Ureter (tissue), 1 donor: Measurements from ENCODE around the gene POLR3A. TPM values are rescaled to one million over a fixed set of nuclear protein-coding genes. Genes with fewer than 3 reads are reported as not detected.

Experiments used
- DNase-seq: peaks from one replicate; pipeline ENCODE4 v3.0.0-alpha.2; 2020; ENCODE audit warnings: low spot score
- total RNA-seq: library from RNA; stranded (reverse); gene quantifications from one replicate; pipeline ENCODE4 v1.2.4, GENCODE V29; 2023
- donor health status: DM: yes; HTN: yes; CAD: no.

POLR3A gene
- total RNA-seq, 1 donor from 2014 or later = 20.6 TPM

DNA sequence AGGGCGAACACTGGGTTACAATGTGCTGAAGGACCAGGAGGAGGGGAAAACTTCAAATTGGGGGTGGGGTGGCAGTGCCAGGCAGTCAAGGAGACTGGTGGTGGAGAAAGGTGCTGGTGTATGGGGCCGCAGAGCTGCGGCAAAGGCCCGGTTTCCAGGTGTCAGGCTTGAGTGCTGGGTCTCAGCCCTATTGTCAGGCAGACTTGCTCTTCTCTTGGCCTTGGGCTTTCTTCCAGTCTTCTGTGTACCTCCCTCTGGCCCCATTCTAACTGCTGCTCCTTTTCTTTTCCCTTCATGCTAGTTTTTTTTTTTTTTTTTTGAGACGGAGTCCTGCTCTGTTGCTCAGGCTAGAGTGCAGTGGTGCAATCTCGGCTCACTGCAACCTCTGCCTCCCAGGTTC is 51.0 kb downstream of the POLR3A start:
- DNase-seq = no peak

DNA sequence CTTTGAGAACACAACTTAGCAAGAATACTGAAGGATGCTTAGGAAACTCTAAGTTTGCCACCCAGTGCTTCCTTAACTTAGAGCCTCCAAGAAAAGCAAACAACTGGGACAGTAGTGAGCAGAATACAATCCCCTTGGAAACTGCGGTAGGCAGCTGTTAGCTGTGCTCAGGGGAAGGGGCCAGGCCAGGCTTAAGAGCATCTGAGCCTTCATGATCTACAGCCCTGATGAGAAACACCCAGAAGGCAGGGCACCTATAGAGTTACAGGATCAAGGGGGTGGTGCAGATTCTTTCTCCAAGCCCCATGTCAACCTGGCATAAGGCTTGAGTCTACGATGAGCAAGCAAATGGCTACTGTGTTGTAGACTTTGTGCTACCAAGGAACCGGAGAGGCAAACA is 51.4 kb downstream of the POLR3A start:
- no peak for DNase-seq

DNA sequence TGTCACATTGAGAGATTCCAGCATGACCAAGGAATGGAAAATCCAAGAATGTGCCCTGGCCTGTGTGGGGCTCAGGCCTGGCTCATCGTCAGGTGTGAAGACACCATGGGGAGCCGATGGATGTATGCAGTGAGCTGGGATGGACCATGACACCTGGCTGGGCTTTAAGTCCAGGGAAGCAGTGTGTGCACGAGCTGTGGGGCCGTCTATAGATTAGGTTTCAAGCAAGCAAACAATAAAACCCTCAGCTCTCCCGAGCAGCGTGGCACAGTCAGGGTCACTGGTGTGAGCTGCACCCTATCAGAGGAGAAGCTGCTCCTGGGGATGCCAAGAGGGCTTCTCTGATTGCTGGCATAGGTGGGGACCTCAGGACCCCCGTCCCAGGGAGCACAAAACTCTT is 52.3 kb downstream of the POLR3A start:
- no peak for DNase-seq

DNA sequence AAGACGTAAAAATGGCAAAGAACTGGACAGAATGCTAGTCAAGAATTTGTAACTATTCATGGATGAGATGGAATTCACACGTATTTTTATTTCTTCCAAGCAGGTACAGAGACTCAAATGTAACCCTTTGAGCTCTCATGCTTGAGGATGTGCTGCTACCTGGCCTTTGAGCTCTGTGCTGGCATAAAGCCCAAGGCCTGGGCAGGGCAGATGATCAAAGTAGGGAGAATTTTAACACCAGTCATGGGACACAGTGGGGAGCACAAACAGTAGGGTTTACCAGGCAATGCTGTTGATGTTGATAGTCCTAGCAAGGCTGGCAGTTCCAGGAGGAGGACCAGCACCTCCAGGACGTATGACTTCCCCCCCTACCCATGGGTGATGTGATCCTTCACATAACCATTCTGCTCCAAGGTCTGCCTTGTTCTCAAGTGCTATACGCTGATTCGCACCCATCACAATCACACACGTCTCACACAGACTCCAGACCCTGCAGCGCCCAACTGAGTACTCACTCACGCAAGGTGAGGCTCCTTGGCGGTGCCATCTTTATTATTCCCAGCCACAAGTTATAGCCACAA is 54.1 kb downstream of the POLR3A start:
- no peak for DNase-seq

DNA sequence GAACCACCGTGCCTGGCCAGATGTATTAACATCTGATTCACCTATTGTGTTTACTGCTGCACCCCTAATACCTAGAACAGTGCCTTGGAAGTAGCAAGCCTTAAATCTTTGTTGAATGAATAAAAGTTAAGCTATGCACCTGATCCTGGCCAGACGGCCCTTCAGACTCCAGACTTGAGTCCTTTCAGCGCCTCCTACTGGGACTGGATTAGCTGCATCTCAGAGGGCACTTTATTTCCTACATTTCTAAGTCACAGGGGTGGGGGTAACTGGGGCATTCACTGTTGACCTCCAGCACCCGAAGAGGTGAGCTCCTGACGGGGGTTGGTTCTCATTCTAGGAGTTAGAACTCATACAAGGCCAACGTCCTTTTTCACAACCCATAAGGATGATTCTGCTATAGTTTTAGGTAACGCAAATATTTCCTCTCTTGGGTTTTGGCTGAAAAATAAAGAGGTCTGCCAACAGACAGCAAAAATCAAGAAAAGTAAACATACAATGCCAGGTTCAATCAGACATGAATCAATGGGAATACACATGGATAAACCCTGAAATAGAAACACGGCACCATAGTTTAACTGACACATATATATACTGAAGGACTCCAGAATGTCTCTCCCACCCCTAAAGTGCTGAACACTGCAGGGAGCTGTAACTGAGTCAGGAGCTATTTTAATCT is 54.8 kb downstream of the POLR3A start:
- no peak for DNase-seq

DNA sequence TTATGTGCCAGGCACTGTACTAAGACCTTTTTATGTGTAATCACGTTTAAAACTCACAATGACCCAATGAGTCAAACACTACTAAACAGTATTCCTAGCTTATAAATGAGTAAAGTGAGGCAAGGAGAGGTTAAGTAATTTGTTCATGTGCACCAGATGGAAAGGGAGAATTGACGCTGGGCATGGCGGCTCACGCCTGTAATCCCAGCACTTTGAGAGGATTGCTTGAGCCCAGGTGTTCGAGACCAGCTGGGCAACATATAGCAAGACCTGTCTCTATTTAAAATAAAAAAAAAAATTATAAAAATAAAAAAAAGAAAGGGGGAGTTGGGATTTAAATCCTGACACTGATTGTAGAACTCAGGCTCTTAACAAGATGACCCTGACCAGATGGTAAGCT is 56.0 kb downstream of the POLR3A start:
- DNase-seq = no peak

DNA sequence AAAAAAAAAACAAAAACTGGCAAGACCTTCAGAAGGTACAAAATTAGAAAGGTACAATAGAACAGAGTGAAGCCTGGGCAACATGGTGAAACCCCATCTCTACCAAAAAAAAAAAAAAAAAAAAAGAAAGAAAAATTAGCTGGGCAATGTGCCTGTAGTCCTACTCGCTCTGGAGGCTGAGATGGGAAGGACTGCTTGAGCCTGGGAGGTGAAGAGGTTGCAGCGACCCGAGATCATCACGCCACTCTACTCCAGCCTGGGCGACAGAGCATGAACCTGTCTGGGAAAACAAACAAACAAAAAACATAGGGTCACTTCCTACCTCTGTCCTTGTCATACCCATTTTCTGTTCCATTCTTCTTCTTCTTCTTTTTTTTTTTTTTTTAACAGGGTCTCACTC is 57.2 kb downstream of the POLR3A start:
- DNase-seq = no peak

DNA sequence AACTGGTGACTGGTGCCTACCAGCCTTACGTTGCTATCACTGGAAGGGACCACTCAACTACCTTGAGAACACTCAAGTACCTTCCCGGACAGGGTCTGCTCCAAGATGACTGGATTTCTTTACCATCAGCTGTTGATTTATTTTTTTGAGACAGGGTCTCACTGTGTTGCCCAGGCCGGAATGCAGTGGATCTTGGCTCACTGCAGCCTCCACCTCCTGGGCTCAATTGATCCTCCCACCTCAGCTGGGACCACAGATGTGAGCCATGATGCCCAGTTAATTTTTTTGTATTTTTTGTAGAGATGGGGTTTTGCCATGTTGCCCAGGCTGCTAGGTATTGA is 57.5 kb downstream of the POLR3A start:
- DNase-seq = no peak

DNA sequence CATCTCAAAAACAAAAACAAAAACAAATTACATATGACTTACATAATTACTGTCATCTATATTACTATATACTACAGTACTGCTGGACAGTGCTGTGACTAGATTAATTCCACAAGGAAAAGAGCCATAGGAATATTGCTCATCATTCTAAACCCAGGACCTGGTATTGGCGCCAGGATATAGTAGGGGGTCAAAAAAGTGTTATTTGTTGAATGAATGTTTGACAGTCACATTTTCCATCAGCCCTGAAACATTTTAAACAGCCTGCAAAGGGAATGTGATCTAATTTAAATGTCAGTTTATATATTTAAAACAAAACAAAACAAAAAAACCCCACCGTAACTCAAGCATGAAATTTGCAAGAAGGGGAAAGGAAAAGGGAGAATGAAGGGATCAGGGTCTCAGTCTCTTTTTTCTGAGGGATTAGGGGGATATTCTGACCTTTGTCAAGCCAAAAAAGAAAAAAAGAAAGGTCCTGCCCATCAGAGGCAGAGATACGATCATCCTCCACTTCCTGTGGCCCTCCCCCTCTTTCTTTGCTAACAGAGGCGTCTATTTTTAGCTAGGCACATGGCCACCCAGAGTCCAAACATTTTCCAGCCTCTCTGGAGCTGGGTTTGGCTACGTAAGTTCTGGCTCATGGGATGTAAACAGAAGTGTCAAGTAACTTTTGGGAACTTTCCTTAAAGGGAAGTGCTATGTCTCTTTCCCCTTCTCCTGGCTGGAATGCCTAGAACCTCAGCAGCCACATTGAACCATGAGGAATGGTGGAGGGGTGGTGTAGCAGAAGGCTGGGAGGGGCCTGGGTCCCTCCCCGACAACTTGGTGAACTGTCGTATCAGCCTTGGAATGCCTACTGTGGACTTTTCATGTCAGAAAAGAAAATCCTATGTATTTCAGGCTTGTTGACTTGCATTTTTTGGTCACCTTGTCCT is 58.2 kb downstream of the POLR3A start:
- DNase-seq = peak; percentile 86

DNA sequence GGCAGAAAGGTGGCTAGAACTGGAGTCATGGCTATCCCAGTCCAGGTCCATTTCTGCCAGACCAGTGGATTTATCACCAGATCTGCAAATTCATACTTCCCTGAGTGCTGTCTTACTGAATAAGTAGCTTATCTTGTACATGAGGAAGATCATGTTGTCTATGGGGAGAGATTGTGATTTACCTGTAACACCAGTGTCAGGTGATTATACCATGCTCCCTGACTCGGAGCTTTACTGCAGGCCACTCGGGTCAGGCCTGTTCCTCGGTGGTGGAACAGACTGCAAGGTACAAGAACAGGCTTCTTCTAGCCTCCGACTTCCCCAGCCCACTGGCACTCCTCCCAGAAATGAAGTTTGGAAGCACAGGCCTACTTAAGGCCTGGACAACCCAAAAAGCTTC is 60.2 kb downstream of the POLR3A start:
- peak; percentile 56 for DNase-seq

DNA sequence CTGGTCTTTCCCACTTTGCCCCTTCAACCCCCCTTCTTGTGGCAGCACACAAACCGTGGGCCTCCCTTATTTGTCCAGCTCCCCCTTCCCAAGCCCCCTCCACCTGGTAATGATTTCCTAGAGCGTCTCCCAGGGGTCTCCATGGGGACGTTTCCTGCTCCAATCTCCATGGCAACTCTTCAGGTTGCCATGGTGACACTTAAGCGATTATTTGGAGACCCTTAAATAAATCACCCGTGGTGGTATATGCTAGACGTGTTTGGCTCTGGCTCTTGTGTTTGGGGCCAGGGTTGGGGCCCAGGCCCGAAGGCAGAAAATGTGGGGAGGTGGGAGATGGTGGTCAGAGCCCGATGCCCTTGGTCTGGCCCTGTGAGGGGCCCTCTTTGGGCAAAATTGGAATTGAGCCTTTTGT is 61.7 kb downstream of the POLR3A start:
- no peak for DNase-seq

DNA sequence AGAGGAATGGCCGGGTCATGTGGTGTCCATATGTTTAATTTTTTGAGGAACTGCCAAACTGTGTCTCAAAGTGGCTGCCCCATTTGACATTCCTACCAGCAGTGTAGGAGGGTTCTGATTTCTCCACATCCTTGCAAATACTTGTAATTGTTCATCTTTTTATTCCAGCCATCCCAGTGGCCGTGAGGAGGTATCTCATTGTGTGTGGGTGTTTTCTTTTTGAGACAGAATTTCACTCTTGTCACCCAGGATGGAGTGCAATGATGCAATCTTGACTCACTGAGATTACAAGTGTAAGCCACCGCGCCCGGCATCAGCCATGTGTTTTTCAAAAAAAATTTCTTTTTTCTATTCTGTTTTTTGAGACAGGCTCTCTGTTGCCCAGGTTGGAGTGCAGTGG is 64.0 kb downstream of the POLR3A start:
- no peak for DNase-seq

DNA sequence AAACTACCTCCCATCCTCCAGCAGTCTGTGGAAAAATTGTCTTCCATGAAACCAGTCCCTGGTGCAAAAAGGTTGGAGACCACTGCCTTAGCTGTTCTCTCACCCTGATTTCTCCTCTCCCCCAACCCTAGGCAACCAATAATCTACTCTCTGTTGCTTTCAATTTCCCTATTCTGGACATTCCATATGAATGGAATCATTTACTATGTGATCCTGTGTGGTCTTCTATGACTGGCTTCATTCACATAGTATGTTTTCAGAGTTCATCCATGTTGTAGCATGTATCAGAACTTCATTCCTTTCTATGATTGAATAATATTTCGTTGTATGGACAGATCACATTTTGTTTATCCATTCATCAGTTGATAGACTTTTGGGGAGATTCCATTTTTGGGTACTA is 64.5 kb downstream of the POLR3A start:
- no peak for DNase-seq

DNA sequence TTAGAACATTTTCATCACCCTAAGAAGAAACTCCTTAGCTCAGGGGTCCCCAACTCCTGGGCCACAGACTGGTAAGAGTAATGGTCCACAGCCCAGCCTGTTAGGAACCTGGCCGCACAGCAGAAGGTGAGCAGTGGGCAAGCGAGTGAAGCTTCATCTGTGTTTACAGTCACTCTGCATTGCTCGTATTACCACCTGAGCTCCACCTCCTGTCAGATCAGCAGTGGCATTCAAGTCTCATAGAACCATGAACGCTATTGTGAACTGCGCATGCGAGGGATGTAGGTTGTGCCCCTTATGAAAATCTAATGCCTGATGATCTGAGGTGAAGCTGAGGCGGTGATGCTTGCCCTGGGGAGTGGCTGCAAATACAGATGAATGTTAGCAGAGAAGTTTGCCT is 65.4 kb downstream of the POLR3A start:
- no peak for DNase-seq

DNA sequence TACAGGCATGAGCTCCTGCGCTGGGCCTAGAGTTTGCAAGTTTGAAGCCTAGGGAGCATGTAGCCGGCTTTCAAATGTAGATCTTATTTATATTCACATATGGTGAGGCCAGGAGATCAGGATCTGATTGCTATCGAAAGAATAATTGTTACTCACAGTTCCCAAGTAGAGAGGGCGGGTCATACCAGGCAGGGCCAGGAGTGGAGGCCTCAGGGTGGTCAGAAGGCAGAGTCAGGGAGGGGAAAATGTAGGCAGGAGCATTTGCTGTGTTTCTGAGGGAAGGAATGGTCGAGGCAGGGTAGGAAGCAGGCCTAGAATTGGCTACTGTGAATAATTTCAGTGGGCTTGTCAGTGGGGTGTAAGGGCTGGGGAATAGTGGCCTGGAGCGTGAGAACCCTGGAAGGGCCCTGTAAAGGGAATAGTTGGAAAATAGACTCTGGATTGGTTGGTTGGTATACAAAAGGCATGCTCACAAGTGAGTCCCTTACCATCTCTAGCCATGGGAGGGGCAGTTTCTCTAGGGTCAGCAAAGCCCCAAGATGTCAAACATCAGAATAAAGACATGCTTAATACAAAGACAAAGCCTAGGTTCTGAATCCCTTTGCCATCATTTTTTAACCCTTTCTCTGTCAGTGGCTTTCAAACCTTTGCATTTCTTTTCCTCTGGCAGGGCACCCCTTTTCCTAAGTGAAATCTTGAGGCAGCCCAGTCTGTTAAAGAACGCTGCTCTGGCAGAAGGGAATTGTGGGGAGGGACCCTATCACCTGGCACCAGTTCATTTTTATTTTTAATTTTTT is 66.8 kb downstream of the POLR3A start:
- DNase-seq = no peak

DNA sequence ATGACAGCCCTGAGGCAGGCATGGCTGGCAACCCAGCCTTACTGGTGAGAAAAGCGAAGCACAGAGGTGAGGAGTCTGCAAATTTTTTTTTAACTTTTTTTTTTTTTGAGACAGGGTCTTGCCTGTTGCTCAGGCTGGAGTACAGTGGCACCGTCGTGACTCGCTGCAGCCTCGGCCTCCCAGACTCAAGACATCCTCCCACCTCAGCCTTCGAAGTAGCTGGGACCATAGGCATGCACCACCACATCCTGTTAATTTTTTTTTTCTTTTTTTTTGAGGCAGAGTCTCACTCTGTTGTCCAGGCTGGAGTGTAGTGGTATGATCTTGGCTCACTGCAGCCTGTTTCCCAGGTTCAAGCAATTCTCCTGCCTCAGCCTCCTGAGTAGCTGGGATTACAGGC is 67.6 kb downstream of the POLR3A start:
- no peak for DNase-seq

DNA sequence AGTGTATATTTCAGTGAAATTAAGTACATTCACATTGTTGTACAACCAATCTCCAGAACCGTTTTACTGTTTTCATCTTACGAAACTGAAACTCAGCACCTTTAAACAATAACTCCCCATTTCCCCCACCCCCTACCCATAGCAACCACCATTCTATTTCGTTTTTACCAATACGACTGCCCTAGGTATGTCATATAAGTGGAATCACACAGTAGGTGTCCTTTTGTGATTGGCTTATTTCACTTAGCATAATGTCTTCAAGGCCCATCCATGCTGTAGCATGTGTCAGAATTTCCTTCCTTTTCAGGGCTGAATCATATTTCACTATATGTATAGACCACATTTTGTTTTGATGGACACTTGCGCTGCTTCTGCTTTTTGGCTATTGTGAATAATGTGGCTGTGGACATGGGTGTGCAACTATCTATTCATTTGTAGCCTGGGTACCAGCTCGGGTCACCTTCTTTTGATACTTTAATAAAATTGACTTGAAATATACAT is 68.4 kb downstream of the POLR3A start:
- DNase-seq = no peak

DNA sequence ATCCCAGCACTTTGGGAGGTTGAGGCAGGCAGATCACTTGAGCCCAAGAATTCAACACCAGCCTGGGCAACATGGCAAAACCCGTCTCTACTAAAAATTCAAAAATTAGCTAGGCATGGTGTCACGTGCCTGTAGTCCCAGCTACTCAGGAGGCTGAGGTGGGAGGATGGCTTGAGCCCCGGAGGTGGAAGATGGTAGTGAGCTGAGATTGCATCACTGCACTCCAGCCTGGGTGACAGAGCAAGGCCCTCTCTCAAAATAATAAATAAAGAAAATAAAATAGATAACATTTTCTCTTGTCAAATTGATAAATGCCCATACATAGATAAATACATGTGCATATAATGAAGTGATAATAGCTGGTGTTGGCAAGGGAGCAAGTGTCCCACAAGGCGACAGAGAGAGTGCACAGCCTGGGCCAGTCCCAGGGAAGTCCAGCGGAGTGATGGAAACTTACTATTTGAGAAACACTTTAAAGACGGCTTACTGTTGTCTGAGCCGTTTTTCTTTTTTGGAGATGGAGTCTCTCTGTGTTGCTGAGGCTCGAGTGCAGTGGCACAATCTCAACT is 69.3 kb downstream of the POLR3A start:
- DNase-seq = no peak

DNA sequence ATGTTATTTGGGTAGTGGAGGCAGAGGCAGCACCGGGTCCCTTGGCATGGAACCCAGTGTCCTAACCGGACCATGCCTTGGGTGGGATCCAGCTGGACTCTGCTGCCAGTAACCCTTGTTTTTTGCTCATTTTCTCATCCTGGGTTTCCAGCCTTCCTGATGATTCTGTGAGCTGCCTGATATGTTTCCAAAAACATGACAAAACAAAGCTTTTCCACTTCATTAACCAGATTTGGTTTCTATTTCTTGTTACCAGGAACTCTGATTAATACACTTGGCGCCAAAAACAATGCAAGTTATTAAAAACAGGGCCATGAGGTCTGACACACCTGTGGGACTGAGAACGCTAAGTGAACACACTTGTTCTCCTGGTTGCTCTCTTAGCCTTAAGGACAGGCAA is 69.9 kb downstream of the POLR3A start:
- no peak for DNase-seq

DNA sequence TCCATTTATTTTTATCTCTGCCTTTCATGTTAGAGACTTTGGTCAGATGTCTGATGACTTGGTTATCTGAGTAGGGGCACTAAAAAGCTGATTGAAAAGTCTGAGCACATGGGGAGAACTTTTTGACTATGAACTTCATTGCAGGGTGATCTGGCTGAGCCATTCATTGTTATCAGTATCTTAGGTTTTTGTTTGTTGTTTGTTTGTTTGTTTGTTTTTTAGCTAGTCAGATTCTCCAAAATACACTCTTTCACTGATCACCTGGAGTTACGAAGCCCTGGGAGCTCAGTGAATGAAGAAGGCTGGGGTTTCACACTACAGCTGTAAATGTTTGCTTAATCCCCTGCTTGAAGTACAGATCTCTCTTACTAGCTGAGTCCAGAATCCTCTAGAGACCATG is 74.2 kb downstream of the POLR3A start:
- no peak for DNase-seq

DNA sequence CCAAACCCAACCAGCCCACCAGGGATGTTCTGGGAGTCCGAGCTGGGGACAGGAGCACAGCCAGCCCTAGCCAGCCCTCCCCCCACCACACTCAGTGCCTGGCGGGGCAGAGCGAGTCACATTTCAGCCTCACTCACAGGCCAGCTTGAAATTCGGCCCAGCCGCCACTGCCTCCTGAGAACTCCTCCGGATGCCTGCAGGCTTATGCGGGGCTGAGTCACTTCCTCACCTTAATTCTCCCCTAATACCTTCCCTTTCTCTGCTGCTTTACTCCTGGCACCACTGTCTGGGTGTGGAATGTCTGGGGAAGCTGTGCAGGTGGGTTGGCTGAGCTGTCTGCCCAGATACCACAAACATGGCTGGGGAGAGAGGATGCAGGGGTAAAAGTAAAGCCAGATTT is 80.1 kb downstream of the POLR3A start:
- DNase-seq = peak; percentile 51

DNA sequence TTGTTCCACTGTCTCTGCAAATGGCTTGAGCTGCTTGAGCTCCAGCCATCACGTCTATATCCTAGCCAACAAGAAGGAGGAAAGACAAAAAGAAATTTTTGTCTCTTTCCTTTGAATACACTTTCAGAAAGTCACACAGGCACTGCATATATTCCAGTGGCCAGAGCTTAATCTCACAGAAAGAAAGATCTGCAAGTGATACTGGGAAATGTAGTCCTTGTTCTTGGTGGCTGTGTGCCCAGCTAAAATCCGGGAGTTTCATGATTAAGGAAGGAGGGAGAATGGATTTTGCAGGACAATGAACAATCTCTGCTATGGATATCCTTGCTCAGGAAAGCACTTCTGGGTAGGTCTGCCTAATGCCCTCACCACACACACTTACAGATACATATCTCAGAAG is 83.2 kb downstream of the POLR3A start:
- no peak for DNase-seq
